NCI-H510A (cell line): ENCODE results near the gene TM9SF2.
"Not testable (repeated sequence)": the region's sequence is repeated elsewhere in the genome, so short reads cannot be mapped to it uniquely, and the experiment has no call there.

ENCODE experiments used
- DNase-seq: peaks from one replicate; lab custom pipeline; 2025; lab: John Stamatoyannopoulos, UW

TM9SF2 gene

DNA sequence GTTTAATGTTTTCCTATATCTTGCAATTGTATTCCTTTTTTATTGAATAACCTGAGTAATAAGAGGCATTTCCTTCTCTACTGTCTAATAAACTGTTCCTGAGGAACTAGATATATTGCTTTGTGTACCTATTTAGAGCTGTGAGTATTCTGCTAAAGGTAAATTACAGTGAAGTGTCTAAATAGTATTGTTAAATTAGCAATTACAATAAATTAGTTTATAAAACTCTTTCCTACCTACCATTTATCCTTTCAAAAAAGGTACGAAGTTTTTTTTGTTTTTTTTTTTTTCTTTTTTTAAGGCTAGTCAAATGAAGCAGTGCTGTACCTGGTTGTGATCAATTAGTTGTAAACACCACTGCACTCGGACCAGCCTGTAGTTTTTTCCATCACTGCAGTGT is 34.8 kb downstream of the TM9SF2 start:
- no peak for DNase-seq

DNA sequence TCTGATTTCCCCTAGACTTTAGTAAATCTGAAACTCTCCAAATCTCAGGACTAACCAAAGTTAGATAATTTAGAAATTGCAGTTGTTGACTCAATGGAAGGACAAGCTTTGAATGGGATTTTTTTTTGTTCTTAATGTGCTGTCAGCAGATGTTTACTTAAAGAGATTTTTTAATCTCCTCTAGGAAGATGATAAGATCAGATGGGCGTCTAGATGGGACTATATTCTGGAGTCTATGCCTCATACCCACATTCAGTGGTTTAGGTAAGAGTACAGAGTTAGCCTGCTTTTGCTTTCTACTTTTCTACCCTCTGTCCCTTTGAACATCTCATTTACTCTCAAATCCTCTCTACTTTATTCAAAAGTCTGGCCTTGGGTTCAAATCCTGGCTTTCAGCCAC is 39.3 kb downstream of the TM9SF2 start:
- no peak for DNase-seq

DNA sequence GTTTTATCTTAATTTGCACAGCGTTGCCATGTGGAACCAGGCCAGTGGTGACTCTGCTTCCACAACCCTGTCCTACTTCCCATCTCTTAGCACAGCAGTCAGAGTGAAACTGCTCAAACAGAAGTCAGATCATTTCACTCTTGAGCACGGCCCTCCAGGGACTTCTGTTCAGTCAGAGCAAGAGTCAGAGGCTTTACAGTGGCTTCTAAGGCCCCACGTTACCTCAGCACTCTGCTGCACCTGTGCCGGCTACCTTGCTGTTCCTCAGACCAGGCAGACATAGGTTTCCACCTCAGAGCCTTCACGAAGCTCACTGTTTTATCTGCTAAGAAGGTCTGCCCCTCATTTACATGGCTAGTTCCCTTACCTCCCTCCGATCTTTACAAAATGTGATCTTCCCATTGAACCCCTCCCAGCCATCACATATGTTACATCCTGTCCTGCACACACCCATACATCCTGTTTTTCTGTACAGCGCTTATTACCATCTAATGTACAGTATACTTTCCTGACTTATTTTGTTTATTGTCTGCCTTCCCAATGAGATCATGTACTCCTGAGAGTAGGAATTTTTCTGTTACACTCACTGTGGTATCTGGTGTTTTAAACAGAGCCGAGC is 41.6 kb downstream of the TM9SF2 start:
- DNase-seq = no peak

DNA sequence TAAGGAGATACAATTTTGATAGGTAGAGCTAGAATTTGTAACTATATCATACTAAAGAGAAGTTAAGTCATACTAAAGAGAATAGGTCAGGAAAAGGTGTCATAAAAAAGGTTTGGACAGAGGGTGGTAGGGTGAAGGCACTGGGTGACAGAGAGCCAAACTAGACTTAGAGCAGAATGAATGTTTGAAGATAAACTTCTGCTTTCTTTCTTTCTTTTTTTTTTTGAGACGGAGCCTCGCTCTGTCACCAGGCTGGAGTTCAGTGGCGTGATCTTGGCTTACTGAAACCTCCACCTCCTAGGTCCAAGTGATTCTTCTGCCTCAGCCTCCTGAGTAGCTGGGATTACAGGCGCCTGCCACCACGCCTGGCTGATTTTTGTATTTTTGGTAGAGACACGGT is 44.1 kb downstream of the TM9SF2 start:
- DNase-seq = no peak

DNA sequence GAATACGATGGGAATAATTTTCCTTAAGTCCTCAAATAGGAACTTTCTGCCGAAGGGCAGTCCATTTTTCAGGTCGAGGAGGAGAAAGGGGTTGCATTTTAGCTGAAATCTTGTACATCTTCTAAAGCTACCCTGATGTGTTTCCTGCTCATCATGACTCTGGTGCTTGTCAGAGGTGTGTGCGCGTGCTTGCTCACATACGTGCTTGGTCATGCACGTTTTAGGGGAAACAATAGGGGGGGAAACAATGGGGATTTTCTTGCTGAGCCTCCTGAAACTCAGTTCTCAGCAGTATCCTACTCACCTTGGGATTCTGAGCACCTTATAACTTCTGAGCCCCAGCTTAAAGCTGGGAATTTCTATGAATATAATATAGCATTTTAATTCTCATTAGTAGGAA is 44.7 kb downstream of the TM9SF2 start:
- no peak for DNase-seq

DNA sequence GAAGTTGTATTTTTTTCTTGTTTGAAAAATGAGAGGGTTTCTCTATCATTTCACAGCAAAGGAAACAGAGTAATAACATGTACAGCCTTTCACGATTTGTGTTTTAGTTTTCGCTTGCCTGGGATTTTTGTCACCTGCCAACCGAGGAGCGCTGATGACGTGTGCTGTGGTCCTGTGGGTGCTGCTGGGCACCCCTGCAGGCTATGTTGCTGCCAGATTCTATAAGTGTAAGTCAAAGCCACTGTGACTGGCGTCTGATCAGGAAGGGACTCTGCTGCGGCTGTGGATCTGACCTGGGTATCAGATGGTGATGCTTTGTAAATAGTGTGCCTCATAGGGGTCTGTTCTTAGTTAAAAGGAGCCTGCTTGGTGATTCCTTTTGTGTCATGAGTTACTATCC is 45.6 kb downstream of the TM9SF2 start:
- no peak for DNase-seq

DNA sequence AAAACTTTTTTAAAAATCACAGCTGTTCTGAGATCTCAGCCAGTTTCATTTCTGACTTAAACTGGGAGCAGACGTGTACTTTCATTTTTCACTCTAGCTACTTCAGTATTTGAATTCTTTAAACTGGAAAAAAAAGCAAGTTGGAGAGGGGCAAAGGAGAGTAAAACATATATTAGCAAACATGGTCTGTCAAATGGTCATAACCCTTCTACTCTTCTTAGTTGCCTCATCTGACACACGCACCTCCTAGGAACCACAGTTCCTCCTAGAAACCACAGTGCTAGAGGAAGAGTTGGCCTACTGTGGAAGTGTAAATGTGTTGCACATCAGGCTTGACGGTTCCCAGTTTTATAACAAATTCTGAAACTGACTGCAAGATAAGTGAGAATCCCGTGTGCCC is 47.2 kb downstream of the TM9SF2 start:
- no peak for DNase-seq

DNA sequence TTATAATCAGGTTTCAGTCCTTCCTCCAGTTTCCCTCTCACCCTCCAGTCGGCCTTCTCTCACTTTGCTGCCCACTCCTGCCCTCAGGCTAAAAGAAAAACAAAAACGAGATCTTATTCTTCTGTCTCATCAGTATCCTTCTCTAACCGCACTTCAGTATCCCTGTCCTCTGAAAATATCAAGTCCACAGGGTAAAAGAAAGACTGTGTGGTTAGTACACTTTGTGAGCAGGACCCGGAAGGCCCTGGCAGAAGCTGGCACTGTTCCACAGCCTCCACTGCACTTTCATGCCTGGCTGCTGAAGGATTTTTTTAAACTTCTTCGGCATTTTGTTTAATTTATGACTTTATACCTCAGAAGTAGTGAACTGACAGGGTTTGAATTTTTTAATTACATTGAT is 51.8 kb downstream of the TM9SF2 start:
- no peak for DNase-seq

DNA sequence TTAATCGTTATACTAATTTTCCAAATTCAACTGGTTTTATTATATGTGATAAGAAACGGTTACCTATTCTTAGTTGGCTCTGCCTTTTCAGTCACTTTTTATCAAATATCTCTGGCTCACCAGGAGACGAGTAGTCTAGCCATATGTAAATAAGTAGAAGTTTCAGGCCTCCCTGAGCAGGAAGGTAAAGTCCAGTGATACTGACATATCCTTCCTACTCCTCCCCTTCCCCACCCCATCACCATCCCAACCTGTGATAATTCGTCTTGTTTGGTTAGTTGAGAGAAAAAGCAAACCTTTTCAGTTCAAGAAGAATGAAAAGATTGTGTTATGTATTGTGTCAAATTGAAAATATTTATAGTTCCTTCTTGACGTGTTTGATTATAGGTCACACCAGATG is 53.9 kb downstream of the TM9SF2 start:
- no peak for DNase-seq

DNA sequence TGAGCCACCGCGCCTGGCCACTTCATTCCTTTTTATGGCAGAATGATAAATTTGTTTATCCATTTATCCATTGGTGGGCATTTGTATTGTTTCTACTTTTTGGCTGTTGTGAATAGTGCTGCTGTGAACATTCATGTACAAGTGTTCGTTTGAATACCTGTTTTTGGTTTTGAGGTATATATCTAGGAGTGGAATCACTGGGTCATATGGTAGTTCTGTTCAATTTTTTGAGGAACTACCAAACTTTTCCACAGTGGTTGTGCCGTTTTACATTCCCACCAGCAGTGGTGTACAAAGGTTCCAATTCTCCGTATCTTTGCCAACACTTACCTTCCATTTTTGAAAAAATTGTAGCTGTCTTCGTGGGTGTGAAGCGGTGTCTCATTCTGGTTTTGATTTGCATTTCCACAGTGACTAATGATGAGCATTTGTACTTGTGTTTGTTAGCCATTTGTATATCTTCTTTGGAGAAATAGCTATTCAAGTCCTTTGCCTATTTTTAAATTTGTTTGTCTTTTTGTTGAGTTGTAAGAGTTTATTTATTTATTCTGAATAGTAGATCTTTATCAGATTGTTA is 55.7 kb downstream of the TM9SF2 start:
- no peak for DNase-seq

DNA sequence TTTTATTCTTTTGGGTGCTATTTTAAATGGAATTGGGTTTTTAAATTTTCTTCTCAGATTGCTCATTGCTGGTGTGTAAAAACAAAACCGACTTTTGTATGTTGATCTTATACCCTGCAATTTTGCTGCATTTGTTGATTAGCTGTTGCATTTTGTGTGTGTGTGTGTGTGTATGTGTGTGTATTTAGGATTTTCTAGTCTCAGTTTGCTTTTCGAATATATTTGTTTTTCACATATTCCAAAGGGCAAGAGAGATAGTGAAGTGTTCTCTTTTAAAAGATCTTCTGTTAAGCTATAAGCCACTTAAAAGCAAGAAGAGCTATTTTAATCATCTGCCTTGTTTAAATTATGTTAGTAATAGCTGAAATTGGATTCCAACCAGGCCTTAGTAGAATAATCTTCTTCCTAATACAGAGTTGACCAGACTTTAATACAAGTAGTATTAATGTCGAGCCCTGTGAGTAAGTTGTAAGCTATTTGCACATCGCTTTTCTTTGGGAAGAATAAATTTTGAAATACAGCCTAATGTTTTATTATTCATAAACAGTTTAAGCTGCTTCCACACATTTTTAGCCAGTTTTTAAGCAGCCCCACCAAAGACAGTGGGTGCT is 57.4 kb downstream of the TM9SF2 start:
- DNase-seq = no peak

DNA sequence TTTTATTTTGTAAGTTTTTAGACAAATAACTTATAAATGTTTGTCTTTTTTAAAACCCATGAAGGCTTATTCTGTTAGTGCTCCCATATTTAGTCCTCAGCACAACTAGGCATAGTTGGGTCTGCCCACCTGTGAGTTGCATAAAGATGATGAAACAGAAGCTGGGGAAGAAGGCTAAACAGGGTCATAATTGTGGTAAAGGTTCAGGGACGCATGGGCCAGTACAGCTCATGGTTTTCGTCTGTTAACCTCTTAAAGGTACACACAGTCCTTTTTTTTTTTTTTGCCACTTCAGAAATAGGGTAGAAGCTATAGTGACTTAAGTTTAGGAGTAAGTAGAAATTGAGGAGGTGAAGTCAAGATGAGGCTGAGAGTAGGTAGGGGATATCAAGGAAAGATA is 58.3 kb downstream of the TM9SF2 start:
- no peak for DNase-seq

DNA sequence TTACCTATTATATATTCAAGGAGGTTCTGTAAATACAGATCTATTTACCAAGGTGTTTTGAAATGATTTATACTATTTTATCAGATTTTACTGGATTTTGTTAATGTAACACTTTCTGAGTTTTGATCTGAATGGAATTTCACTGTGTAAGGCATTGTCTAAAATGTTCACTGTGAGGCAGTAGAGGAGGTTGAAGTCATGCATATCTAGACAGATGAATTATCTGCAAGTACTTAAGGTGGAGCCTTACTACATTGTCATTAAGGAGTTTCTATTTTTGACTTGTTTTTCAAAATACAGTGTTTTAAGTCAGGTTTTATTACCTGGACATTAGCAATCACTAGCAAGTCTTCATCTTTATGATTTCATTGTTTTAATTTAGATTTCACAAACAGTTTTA is 62.1 kb downstream of the TM9SF2 start:
- DNase-seq = no peak

DNA sequence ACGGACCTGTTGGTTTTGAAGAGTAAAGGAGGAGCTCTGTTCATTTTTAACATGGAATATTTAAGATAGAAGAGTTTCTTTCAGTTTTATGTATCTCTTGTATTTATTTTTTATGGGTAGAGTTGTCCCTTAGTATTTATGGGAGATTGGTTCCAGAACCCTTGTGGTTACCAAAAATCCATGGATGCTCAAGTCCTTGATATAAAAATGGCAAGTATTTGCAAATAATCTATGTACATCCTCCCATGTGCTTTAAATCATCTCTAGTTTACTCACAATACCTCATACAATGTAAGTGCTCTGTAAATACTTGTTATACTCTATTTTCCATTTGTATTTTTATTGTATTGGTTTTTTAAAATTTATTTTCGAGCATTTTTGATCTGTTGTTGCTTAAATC is 63.1 kb downstream of the TM9SF2 start:
- DNase-seq = no peak

DNA sequence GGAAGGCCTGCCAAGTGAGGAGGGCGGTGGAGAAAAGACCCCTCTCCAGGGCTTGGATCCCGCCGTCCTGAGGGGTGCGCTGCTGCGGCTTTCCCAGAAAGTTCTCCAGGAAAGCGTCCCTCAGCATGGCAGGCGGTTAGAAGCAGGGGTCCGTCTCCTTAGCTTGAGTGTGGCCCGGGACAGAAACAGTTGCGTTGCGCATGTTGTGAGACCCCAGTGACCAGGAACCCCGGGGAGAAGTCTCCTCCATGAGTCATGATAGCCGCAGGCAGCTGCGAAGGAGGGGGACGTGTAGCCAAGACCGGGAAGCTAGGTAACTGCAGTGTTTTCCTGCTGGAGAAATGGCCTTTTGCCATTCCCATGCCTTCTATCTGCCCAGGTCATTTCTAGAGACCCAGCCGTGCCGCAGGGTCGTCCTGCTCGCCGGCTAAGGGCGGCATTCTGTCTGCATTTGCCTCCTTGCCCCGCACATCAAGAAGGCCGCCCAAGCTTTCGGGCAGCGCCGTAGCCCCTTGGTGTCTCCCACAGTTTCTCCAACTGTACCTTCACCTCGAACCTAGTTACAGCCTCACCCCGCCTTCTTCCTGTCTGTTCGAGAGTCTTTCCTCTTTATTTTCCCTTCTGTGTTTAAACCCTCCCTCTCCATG is 64.3 kb downstream of the TM9SF2 start:
- DNase-seq = no peak

DNA sequence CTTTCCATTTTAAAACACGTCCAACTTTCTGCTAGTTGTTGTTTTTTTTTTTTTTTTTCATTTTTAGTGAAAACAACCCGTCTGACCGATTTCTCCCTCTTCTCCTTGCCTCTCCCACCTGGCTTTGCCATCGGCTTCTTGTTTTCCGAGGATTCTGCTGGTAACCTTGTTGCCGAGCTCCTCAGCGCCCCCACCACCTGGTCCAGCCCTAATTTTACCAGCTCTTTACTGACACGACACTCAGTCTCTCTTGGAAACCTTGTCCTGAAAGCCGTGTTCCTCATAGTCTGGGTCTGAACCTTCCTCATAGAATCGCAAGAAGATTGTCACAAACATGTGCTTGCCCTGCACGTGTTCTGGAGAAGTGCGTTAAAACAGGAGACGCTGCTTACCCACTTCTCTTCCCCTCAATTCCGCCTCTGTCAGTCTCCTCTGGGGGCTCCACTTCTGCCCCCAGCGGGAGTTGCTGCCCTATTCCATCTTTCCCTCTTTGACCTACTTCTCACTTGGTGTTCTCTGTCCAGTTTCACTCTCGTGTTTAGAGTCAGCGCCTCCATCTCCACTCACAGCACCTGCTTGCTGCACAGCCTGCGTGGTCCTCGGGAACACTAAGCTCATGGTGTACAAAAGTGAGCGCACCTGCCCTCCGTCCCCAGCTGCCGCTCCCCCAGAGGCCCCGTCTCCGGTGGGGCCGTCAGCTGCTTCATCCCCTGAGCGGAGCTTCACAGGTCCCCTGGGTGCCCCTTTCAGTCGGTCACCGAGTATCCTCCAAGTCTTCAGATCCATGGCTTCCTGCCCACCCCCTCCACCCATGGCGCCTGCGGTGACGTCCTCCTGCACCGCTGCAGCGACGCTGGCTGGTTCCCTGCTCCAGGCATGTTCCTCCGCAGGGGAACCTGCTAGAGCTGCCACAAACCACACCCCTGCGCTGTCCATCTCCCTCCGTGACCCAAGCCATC is 65.1 kb downstream of the TM9SF2 start:
- DNase-seq = no peak

DNA sequence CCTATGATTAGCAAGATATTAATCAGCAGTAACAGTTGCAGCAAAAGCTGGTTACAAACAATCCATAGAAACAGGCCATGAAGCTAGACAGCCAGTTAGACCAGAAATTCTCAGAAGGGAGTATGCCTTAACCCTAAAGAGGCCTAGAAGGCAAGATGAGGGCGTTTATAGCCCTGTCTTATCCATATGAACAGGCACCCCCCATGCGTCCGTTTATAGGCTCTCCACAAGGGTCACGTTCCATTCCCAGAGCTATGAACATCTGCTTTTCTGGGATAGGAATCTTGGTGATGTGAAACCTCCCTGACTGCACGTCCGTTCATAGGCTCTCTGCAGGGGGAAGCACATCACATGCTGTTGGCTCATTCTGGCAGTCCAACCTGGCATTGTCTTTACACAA is 67.6 kb downstream of the TM9SF2 start:
- not testable (repeated sequence) for DNase-seq

DNA sequence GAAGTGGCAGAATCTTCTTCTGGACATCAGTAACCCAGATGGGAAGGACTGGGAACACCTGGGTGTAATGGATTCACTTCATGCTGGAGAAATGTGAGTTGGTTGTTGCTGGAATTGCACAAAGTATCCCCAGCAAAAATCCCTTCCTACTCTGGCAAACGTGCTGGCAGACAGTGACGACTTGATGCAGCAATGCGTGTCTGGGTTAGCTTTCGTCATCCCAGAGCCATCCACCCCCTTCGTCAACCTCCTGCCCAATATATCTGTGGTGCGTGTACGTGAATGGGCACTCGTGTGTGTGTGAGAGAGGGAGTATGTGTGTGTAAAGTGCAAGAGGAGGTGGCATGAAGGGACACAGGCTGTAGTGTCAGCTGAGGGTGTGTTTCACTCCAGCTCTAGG is 70.9 kb downstream of the TM9SF2 start:
- DNase-seq = no peak

DNA sequence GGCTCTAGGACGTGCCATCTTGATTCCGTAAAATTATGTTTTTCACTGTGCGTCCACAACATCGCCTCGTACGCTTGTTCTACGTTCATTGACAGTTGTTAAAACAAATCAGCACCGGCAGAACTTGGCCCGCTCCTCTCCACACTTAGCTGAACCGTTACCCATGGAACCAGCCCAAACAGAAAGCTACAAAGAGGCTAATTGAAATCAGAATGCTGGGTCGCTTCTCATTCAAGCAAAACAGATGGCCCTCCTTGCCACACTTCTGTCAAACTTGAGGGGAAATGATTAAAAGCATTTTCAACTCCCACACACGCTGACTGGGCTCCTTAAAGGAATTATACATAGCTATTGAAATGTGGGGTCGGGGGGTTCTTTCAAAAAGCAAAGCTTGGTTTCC is 71.6 kb downstream of the TM9SF2 start:
- no peak for DNase-seq

DNA sequence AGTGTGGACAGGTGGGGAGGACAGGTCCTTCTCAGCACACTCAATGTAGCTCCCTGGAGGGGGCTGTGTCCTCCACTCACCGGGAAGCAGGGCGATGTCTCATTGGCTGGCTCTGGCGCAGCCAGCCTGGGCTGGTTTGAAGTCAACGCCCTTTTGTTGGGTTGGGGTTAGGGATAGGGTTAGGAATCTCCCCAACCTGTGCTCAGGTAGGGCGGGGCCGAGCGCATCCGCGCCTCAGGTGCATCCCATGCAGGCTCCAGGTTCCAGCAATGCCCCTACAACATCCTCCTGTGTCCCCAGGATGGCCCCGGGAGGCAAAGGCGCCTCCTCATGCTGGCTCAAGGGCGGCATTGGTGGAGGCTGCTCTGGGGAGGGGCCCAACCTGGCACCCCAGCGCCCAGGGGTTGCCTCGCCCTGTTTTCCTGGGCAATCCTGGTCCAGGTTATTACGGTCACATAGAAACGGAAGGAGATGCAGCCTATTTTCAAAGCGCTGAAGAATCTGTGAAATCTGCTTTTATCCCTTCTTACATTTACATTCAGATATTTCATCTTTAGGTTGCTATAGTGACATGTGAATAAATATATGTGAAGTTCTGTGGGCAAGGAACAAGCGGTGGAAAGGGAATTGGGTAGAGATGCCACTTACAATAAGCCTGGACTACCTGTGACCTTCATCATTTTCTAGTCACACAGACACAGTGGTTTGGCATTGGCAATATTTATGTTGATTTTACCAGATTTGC is 74.3 kb downstream of the TM9SF2 start:
- no peak for DNase-seq
